ENCODE data around the gene ART4.

- TF ChIP-seq RAD21 (conservative IDR thresholded peaks at IDR 0.05): no peak
- TF ChIP-seq POLR2AphosphoS5 (IDR thresholded peaks at IDR 0.05): no peak
- TF ChIP-seq CTCF (IDR thresholded peaks at IDR 0.05; ENCODE audit: poor library complexity, severe bottlenecking): no peak
- TF ChIP-seq EZH2 (IDR thresholded peaks at IDR 0.05; ENCODE audit: borderline replicate concordance, insufficient read depth, low read length, poor library complexity, severe bottlenecking): no peak
- TF ChIP-seq EP300 (conservative IDR thresholded peaks at IDR 0.05; ENCODE audit: poor library complexity, severe bottlenecking): no peak
- no peak for TF ChIP-seq TAF1 (IDR thresholded peaks at IDR 0.05; ENCODE audit: low read depth)
These were observed 36.1 kb upstream of the ART4 start for GRCh38 chr12:14879222-14879933.

Data from neural cell (in vitro differentiated cells).